ENCODE data around the gene POLA2.
"Not testable (repeated sequence)": the region's sequence is repeated elsewhere in the genome, so short reads cannot be mapped to it uniquely, and the experiment has no call there.

POLA2 gene

GRCh38 chr11:65245046-65245445 is 16.7 kb upstream of the POLA2 start:
- not testable (repeated sequence) for H3K14ac ChIP-seq (ENCODE audit: low read length); H3K27me3 ChIP-seq (ENCODE audit: insufficient read depth, low read length); DNase-seq; H3K23ac ChIP-seq (ENCODE audit: low read length); H2BK5ac ChIP-seq (ENCODE audit: low read depth, low read length, poor library complexity); H3K9ac ChIP-seq (ENCODE audit: low read length); H4K91ac ChIP-seq (ENCODE audit: low read depth, low read length); H3K36me3 ChIP-seq (ENCODE audit: control insufficient read depth in 1 of 2, insufficient read depth in 2 of 2, low read length in 2 of 2); H4K12ac ChIP-seq (ENCODE audit: low read depth, low read length); H3K4me1 ChIP-seq (ENCODE audit: control insufficient read depth in 1 of 2, insufficient read depth in 2 of 2, low read length in 2 of 2); H2AFZ ChIP-seq (ENCODE audit: insufficient read depth, low read length, poor library complexity); H3K9me3 ChIP-seq (ENCODE audit: insufficient read depth, low read depth, low read length); H2BK120ac ChIP-seq (ENCODE audit: insufficient read depth, low read length, poor library complexity); H3K27ac ChIP-seq (ENCODE audit: low read depth, low read length); H3K4me2 ChIP-seq (ENCODE audit: low read length); H3K79me2 ChIP-seq (ENCODE audit: control insufficient read depth, insufficient read depth, low read length, poor library complexity); H3K4me3 ChIP-seq (ENCODE audit: low read depth, low read length); H4K8ac ChIP-seq (ENCODE audit: low read depth, low read length); H3K4ac ChIP-seq (ENCODE audit: low read depth, low read length); H2BK12ac ChIP-seq (ENCODE audit: low read length); H2AK5ac ChIP-seq (ENCODE audit: low read length); H3K18ac ChIP-seq (ENCODE audit: low read length); H3K79me1 ChIP-seq (ENCODE audit: low read length)
- no CpG with 5 or more reads among the region's 8 CpGs for WGBS (ENCODE audit: extremely low coverage, insufficient coverage, insufficient read length)

DNA sequence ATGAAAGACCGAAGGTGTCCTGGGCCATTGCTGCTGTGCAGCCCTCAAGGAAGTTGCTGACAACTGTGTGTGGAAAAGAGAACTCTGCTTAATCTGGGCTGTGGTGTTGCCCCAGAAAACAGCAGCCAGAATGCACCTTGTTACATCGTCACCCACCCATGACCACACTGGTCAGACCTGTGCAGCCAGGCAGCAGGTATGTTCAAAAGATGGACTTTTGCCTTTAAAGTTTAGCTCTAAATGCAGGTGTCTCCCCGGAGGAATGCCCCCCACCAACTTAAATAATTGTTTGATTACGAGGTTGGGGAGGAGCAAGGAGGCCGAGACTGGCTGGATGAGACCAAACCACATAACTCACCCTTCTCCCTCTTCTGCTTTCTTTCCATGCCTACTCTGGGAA is 15.3 kb upstream of the POLA2 start:
- no peak for DNase-seq
- Histone ChIP-seq H3K9me3 (ENCODE audit: insufficient read depth, low read depth, low read length) (peaks cover 4% of the 10 kb centered on the region), H3K4ac (ENCODE audit: low read depth, low read length) (no peak overlapping the region), H3K79me1 (ENCODE audit: low read length) (no peaks in the 10 kb centered on the region), H3K4me1 (ENCODE audit: control insufficient read depth in 1 of 2, insufficient read depth in 2 of 2, low read length in 2 of 2) (no peaks in the 10 kb centered on the region), H4K8ac (ENCODE audit: low read depth, low read length) (no peak overlapping the region), H3K27ac (ENCODE audit: low read depth, low read length) (no peak overlapping the region), H3K14ac (ENCODE audit: low read length) (no peak overlapping the region), H2AK5ac (ENCODE audit: low read length) (no peak overlapping the region), H2BK5ac (ENCODE audit: low read depth, low read length, poor library complexity) (no peak overlapping the region), H2BK120ac (ENCODE audit: insufficient read depth, low read length, poor library complexity) (no peak overlapping the region), H3K36me3 (ENCODE audit: control insufficient read depth in 1 of 2, insufficient read depth in 2 of 2, low read length in 2 of 2) (no peaks in the 10 kb centered on the region), H3K4me3 (ENCODE audit: low read depth, low read length) (no peak overlapping the region), H3K9ac (ENCODE audit: low read length) (no peak overlapping the region), H3K79me2 (ENCODE audit: control insufficient read depth, insufficient read depth, low read length, poor library complexity) (no peaks in the 10 kb centered on the region), H2AFZ (ENCODE audit: insufficient read depth, low read length, poor library complexity) (no peak overlapping the region), H3K18ac (ENCODE audit: low read length) (no peak overlapping the region), H3K4me2 (ENCODE audit: low read length) (no peak overlapping the region), H4K91ac (ENCODE audit: low read depth, low read length) (no peak overlapping the region), H4K12ac (ENCODE audit: low read depth, low read length) (no peak overlapping the region), H3K23ac (ENCODE audit: low read length) (no peak overlapping the region), H2BK12ac (ENCODE audit: low read length) (no peak overlapping the region), H3K27me3 (ENCODE audit: insufficient read depth, low read length) (no peaks in the 10 kb centered on the region)
- WGBS (ENCODE audit: extremely low coverage, insufficient coverage, insufficient read length) = no CpG with 5 or more reads among the region's 5 CpGs

DNA sequence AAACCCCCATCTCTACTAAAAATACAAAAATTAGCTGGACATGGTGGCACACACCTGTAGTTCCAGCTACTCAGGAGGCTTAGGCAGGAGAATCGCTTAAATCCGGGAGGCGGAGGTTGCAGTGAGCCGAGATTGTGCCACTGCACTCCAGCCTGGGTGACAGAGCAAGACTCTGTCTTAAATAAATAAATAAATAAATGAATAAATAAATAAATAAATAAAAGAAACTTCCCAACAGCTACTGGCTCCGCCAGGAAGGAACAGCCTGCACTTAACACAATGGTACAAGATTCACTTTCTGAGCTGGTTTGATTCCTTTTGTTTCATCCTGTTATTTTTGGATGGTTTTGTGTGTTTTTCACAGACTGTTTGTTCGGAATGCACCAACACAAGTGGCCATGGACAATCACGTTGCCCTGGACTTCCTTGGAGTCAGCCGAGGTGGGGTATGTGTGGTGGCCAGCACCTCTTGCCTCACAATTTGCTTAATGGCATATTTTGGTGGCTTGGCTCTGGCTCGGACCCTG is 13.5 kb upstream of the POLA2 start:
- not testable (repeated sequence) for H4K91ac ChIP-seq (ENCODE audit: low read depth, low read length); H4K12ac ChIP-seq (ENCODE audit: low read depth, low read length); H3K4me2 ChIP-seq (ENCODE audit: low read length); H3K79me2 ChIP-seq (ENCODE audit: control insufficient read depth, insufficient read depth, low read length, poor library complexity); H3K4me3 ChIP-seq (ENCODE audit: low read depth, low read length); H3K18ac ChIP-seq (ENCODE audit: low read length); H3K79me1 ChIP-seq (ENCODE audit: low read length); H2AFZ ChIP-seq (ENCODE audit: insufficient read depth, low read length, poor library complexity); H3K9ac ChIP-seq (ENCODE audit: low read length); DNase-seq; H3K36me3 ChIP-seq (ENCODE audit: control insufficient read depth in 1 of 2, insufficient read depth in 2 of 2, low read length in 2 of 2); H3K27me3 ChIP-seq (ENCODE audit: insufficient read depth, low read length); H3K14ac ChIP-seq (ENCODE audit: low read length); H3K4ac ChIP-seq (ENCODE audit: low read depth, low read length); H3K27ac ChIP-seq (ENCODE audit: low read depth, low read length); H2BK12ac ChIP-seq (ENCODE audit: low read length); H2AK5ac ChIP-seq (ENCODE audit: low read length); H2BK5ac ChIP-seq (ENCODE audit: low read depth, low read length, poor library complexity); H2BK120ac ChIP-seq (ENCODE audit: insufficient read depth, low read length, poor library complexity); H3K23ac ChIP-seq (ENCODE audit: low read length); H4K8ac ChIP-seq (ENCODE audit: low read depth, low read length); H3K9me3 ChIP-seq (ENCODE audit: insufficient read depth, low read depth, low read length); H3K4me1 ChIP-seq (ENCODE audit: control insufficient read depth in 1 of 2, insufficient read depth in 2 of 2, low read length in 2 of 2)
- no CpG with 5 or more reads among the region's 9 CpGs for WGBS (ENCODE audit: extremely low coverage, insufficient coverage, insufficient read length)

- Histone ChIP-seq H3K4ac (ENCODE audit: low read depth, low read length) (no peak overlapping the region), H3K36me3 (ENCODE audit: control insufficient read depth in 1 of 2, insufficient read depth in 2 of 2, low read length in 2 of 2) (no peaks in the 10 kb centered on the region), H3K9ac (ENCODE audit: low read length) (no peak overlapping the region), H3K4me3 (ENCODE audit: low read depth, low read length) (no peak overlapping the region), H2BK120ac (ENCODE audit: insufficient read depth, low read length, poor library complexity) (no peak overlapping the region), H3K23ac (ENCODE audit: low read length) (no peak overlapping the region), H3K18ac (ENCODE audit: low read length) (no peak overlapping the region), H2BK5ac (ENCODE audit: low read depth, low read length, poor library complexity) (no peak overlapping the region), H3K9me3 (ENCODE audit: insufficient read depth, low read depth, low read length) (no peaks in the 10 kb centered on the region), H3K79me2 (ENCODE audit: control insufficient read depth, insufficient read depth, low read length, poor library complexity) (no peaks in the 10 kb centered on the region), H4K91ac (ENCODE audit: low read depth, low read length) (no peak overlapping the region), H3K27me3 (ENCODE audit: insufficient read depth, low read length) (no peaks in the 10 kb centered on the region), H3K27ac (ENCODE audit: low read depth, low read length) (no peak overlapping the region), H3K4me2 (ENCODE audit: low read length) (no peak overlapping the region), H3K14ac (ENCODE audit: low read length) (no peak overlapping the region), H2AFZ (ENCODE audit: insufficient read depth, low read length, poor library complexity) (no peak overlapping the region), H2BK12ac (ENCODE audit: low read length) (no peak overlapping the region), H2AK5ac (ENCODE audit: low read length) (no peak overlapping the region), H3K79me1 (ENCODE audit: low read length) (no peaks in the 10 kb centered on the region), H3K4me1 (ENCODE audit: control insufficient read depth in 1 of 2, insufficient read depth in 2 of 2, low read length in 2 of 2) (no peaks in the 10 kb centered on the region), H4K12ac (ENCODE audit: low read depth, low read length) (no peak overlapping the region), H4K8ac (ENCODE audit: low read depth, low read length) (no peak overlapping the region)
- no peak for DNase-seq
- no CpG with 5 or more reads among the region's 9 CpGs for WGBS (ENCODE audit: extremely low coverage, insufficient coverage, insufficient read length)
These were observed 10.3 kb upstream of the POLA2 start for GRCh38 chr11:65251476-65251875.
